DND-41 (cell line): ENCODE measurements around the gene TMX1.

Experiments used
- CTCF ChIP-seq: IDR thresholded peaks from 2 replicates; pipeline ENCODE4 v1.5.1; 2012; ENCODE audit warnings: borderline replicate concordance, low read length, moderate library complexity, mild to moderate bottlenecking; ENCODE audit not compliant: poor library complexity, severe bottlenecking; ENCODE audit errors: extremely low read depth
- EZH2 ChIP-seq: IDR thresholded peaks from 3 replicates; pipeline ENCODE4 v1.6.1; 2012; ENCODE audit warnings: borderline replicate concordance, low read depth, mild to moderate bottlenecking, moderate library complexity, low read length, inconsistent platforms; ENCODE audit not compliant: severe bottlenecking

- TF ChIP-seq CTCF (no peak), EZH2 (no peak)
Observed at GRCh38 chr14:51284241-51284640, 44.2 kb downstream of the TMX1 start.
